HEK293 (cell line): Measurements from ENCODE around the gene DUSP22.

Source experiments
- CTCF ChIP-seq: fragments of 450-650 bp; formaldehyde crosslinking; IDR thresholded peaks from 2 replicates; pipeline ENCODE4 v1.5.1; 2016; ENCODE audit warnings: missing biosample characterization, missing genetic modification characterization
- TF ChIP-seq, protein P1 (sequence below): fragments of 450-650 bp; formaldehyde crosslinking; IDR thresholded peaks from 2 replicates; pipeline ENCODE4 v1.5.1; 2016; ENCODE audit warnings: missing biosample characterization, missing genetic modification characterization

DNA sequence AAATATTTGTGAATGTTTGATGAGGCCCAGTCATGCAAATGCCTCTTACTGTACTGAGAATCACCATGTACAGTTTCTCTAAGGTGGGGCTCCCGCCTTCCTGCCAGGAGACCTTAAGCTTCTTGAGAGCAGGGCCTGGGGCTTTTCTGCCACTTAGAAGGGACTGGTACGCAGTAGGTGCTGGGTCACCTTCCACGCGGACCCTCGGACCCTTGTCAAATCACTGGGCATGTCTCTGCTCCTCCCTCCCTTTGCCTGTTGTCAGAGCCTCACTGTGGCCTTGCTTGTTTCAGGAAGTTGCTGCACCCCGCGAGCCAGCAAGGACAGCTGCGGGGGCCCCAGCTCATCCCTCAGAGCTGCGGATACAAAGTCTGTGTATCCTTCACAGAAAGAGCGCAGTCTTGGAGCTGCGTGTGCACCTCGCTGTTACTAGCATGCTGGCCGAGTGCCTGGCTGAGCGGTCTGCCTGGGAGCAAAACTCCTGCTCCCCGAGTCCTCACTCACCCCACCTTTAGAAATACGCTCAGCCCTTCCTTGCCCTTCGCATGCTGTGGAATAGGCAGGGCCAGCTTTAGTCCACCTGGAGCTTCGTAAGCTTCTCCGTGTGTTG is 68.6 kb downstream of the DUSP22 start:
- no peak for TF ChIP-seq CTCF (tag by site-specific recombination)
- TF ChIP-seq, protein P1, sequence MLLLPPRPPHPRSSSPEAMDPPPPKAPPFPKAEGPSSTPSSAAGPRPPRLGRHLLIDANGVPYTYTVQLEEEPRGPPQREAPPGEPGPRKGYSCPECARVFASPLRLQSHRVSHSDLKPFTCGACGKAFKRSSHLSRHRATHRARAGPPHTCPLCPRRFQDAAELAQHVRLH (tag by site-specific recombination): no peak
